SIG-M5 treated with dmso at 0.1 percent for 504 hours (cell line): Measurements from ENCODE around the gene RABGAP1L.

Experiments used
- DNase-seq: peaks from one replicate; lab custom pipeline; 2025; ENCODE audit not compliant: unreplicated experiment; lab: John Stamatoyannopoulos, UW

RABGAP1L gene

GRCh38 chr1:174743654-174744561, 584.6 kb downstream of the RABGAP1L start:
- peak; percentile 83 for DNase-seq

GRCh38 chr1:174744886-174745285, 585.6 kb downstream of the RABGAP1L start:
- DNase-seq = no peak

- no peak for DNase-seq
Observed at GRCh38 chr1:174746024-174746808, 586.9 kb downstream of the RABGAP1L start.

GRCh38 chr1:174747613-174748012, 588.3 kb downstream of the RABGAP1L start:
- DNase-seq = no peak

- DNase-seq = no peak
Observed at GRCh38 chr1:174748586-174748985, 589.3 kb downstream of the RABGAP1L start.

DNA sequence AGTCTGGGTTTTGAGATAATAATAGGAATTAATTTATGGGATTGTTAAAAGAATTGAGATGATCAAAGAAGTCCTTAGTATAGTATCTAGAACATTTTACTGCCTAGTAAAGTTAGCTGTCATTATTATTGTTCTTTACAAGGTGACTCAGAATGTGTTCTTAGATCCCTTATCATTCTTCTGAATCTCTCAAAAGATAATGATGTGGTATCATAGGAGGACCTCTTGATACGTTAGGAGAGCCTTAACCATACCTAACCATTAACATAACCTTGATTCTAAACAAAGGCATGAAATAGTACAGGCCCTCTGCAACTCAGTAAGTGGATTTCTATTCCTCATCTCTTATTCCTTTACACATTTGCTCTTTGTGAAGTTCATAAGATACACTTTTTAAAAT, 593.8 kb downstream of the RABGAP1L start:
- DNase-seq = no peak

DNA sequence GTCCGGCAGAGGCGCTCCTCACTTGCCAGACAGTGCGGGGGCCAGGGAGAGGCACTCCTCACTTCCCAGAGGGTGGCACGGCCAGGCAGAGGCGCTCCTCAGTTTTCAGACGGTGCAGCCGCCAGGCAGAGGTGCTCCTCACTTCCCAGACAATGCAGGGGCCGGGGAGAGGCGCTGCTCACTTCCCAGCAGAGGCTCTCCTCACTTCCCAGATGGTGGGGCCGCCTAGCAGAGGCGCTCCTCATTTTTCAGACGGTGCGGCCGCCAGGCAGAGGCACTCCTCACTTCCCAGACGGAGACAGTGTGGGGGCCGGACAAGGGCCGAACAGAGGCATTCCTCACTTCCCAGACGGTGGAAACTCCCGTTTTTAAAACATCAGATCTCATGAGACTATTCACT, 602.0 kb downstream of the RABGAP1L start:
- no peak for DNase-seq

- no peak for DNase-seq
Observed at GRCh38 chr1:174761901-174762585, 602.7 kb downstream of the RABGAP1L start.

GRCh38 chr1:174764191-174764590, 604.9 kb downstream of the RABGAP1L start:
- no peak for DNase-seq

DNA sequence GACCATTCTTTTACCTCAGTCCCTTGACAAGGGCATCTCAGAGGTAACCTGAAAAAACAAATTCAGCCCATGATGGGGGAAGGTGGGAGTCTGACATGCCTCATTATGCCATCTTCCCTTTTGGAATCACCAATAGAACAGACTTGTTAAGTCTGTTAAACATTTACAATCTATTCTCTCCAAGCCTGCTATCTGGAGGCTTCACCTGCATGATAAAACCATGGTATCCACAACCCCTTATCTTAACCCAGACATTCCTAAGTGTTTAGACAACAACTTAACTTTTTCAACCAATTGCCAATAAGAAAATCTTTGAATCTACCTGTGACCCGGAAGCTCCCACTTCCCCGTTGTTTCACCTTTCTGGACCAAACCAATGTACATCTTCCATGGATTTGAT, 607.4 kb downstream of the RABGAP1L start:
- DNase-seq = no peak

DNA sequence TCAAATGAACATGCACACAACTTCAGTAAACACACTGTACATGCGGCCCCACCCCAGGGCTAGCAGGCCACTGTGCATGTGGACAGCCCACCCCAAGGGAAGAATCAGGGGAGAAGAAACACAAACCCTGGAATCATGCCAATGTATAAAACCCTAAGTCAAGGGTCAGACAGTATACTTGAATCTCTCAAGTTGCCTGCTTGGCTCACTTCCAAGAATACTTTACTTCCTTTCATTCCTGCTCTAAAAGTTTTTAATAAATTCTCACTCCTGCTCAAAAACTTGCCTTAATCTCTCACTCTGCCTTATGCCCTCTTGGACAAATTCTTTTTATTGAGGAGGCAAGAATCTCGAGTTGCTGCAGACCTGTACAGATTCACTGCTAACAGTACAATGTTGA, 609.2 kb downstream of the RABGAP1L start:
- no peak for DNase-seq

DNA sequence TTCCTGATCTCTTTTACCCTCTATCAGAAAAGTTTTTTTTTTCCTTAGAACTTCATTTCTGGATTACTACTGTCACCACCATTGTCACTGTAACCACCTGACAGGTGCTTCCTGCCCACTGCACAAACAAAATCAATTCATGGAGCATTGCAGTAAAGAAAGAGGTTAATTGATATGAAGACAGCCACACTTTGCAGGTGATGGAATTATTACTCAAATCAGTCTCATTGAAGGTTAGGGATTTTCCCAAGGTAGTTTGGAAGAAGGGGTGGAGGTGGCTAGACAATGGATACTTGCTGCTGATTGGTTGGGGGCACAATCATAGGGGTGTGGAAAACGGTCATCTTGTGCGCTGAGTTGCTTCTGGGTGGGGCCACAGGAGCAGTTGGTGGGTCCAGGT, 609.6 kb downstream of the RABGAP1L start:
- no peak for DNase-seq

- peak; percentile 63 for DNase-seq
Observed at GRCh38 chr1:174769961-174770549, 610.7 kb downstream of the RABGAP1L start.

GRCh38 chr1:174775621-174776020, 616.3 kb downstream of the RABGAP1L start:
- no peak for DNase-seq

- no peak for DNase-seq
Observed at GRCh38 chr1:174777262-174777661, 617.9 kb downstream of the RABGAP1L start.

- no peak for DNase-seq
Observed at GRCh38 chr1:174785510-174785909, 626.2 kb downstream of the RABGAP1L start.

- DNase-seq = no peak
Observed at GRCh38 chr1:174786358-174786757, 627.0 kb downstream of the RABGAP1L start.

GRCh38 chr1:174786760-174787159, 627.4 kb downstream of the RABGAP1L start:
- DNase-seq = no peak

DNA sequence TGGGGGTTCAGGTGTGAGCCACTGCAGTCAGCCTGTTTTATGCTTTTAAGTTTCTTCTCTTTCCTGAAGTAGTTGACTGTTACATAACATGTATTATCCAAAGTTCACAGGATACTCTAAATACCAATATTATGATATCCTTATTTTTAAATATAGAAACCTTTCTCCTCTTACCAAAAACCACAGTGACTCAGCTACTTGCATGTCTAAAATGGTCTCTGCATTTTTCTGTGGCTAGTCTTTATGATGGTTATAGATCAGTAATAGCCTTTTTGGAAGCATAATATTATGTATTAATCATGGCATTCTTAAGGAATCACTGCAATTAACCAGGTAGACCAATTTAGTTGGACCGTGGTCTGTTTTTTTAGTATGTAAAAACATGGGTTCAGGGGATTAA, 629.7 kb downstream of the RABGAP1L start:
- DNase-seq = peak; percentile 90

GRCh38 chr1:174789399-174789798, 630.1 kb downstream of the RABGAP1L start:
- DNase-seq = peak; percentile 84

DNA sequence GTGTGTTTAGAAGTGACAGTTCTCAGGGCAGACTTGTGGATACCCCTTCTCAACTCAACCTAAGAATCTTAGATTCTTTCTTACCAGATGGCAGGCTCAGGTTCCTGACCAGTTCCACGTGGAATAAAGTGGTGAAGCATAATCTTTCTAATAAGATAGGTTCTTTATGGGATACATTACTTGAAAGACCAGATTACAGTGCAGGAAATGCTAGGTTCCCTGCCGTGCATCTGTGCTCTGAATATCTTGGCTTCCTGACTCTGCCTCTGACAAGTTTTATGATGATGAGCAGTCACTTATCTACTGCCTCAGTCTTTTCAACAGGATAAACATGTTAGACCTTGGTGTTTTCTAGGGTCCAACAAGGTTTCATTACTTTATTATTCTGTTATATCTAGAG, 632.5 kb downstream of the RABGAP1L start:
- DNase-seq = no peak
